H1 (cell line): ENCODE data around the gene RAI2. TPM values are rescaled to one million over a fixed set of nuclear protein-coding genes. Genes with fewer than 3 reads are reported as not detected.

Experiments
- CTCF ChIA-PET: fragments of 300-600 bp; sonication (Branson Sonifier 250); formaldehyde crosslinking; loops from one replicate; lab custom pipeline; 2021; ENCODE audit not compliant: partially characterized antibody; lab: Charles Lee
- POLR2A ChIA-PET: fragments of 300-600 bp; sonication (Branson Sonifier 250); formaldehyde crosslinking; loops from one replicate; lab custom pipeline; 2021; ENCODE audit warnings: inconsistent platforms; ENCODE audit not compliant: partially characterized antibody; lab: Charles Lee
- DNase-seq, 2 experiments: peaks; one replicate each; pipeline versions ENCODE4 v3.0.0 to v3.0.0-alpha.2; 2010 to 2022; ENCODE audit warnings: low spot score in 2 of 2, low read depth in 1 of 2, mixed read lengths in 1 of 2
- FAIRE-seq: peaks from 2 replicates; lab custom pipeline; 2011; peaks lifted over from hg19 to GRCh38; lab: Jason Lieb, UNC
- H2AFZ ChIP-seq: 2 replicates; pipeline ENCODE4 v1.8.1; 2012; ENCODE audit warnings: low read length, inconsistent platforms
- H2AK5ac ChIP-seq: 2 replicates; pipeline ENCODE4 v1.6.1; 2013; ENCODE audit warnings: low read depth, low read length
- H2BK120ac ChIP-seq: replicated peaks from 2 replicates; pipeline ENCODE3; 2013; ENCODE audit warnings: low read depth, low read length, inconsistent platforms
- H2BK12ac ChIP-seq: 2 replicates; pipeline ENCODE4 v1.6.1; 2013; ENCODE audit warnings: low read depth, low read length
- H2BK15ac ChIP-seq: 2 replicates; pipeline ENCODE4 v1.6.1; 2013; ENCODE audit warnings: low read length
- H2BK20ac ChIP-seq: 2 replicates; pipeline ENCODE4 v1.6.1; 2013; ENCODE audit warnings: low read length
- H2BK5ac ChIP-seq: 2 replicates; pipeline ENCODE4 v1.6.1; 2013; ENCODE audit warnings: low read depth, low read length
- H3K14ac ChIP-seq: 2 replicates; pipeline ENCODE4 v1.6.1; 2013; ENCODE audit warnings: inconsistent platforms; ENCODE audit not compliant: insufficient read length
- H3K18ac ChIP-seq: 2 replicates; pipeline ENCODE4 v1.6.1; 2013; ENCODE audit warnings: low read length; ENCODE audit errors: extremely low read depth
- H3K23ac ChIP-seq: 2 replicates; pipeline ENCODE4 v1.6.1; 2013; ENCODE audit warnings: inconsistent platforms; ENCODE audit not compliant: insufficient read length
- H3K23me2 ChIP-seq: 2 replicates; pipeline ENCODE4 v1.6.1; 2013; ENCODE audit warnings: low read depth, low read length
- H3K27ac ChIP-seq: 2 replicates; pipeline ENCODE4 v1.6.1; 2011; ENCODE audit warnings: low read depth, low read length, inconsistent platforms
- H3K27me3 ChIP-seq, 4 experiments: replicated peaks in 1 of 4; 1 replicate in 1 of 4; 2 replicates in 3 of 4; pipeline versions ENCODE4 v1.6.1 to v1.8.1; 2011 to 2013; ENCODE audit warnings: low read length in 3 of 4, mild to moderate bottlenecking in 3 of 4, inconsistent platforms in 2 of 4, mixed read lengths in 2 of 4, moderate library complexity in 1 of 4; ENCODE audit not compliant: control insufficient read depth in 3 of 4, insufficient read depth in 3 of 4; ENCODE audit errors: extremely low read depth in 1 of 4
- H3K36me3 ChIP-seq, 4 experiments: 2 replicates each; pipeline versions ENCODE4 v1.6.1 to v1.8.1; 2011 to 2013; ENCODE audit warnings: mild to moderate bottlenecking in 4 of 4, low read length in 3 of 4, moderate library complexity in 2 of 4, control low read depth in 1 of 4, inconsistent platforms in 1 of 4; ENCODE audit not compliant: insufficient read depth in 4 of 4, control insufficient read depth in 2 of 4
- H3K4ac ChIP-seq: replicated peaks from 2 replicates; pipeline ENCODE3; 2013; ENCODE audit warnings: low read length, low read depth, mixed read lengths, inconsistent platforms; ENCODE audit not compliant: insufficient read length
- H3K4me1 ChIP-seq, 4 experiments: replicated peaks in 1 of 4; 1 replicate in 1 of 4; 2 replicates in 3 of 4; pipeline versions ENCODE4 v1.6.1 to v1.8.1; 2011 to 2013; ENCODE audit warnings: low read length in 3 of 4, inconsistent platforms in 2 of 4, mixed read lengths in 1 of 4; ENCODE audit not compliant: insufficient read depth in 4 of 4, control insufficient read depth in 3 of 4
- H3K4me2 ChIP-seq, 2 experiments: 2 replicates each; pipeline versions ENCODE4 v1.6.1 to v1.8.1; 2011 to 2013; ENCODE audit warnings: low read depth in 2 of 2, low read length in 2 of 2, control low read depth in 1 of 2, inconsistent platforms in 1 of 2, mild to moderate bottlenecking in 1 of 2; ENCODE audit not compliant: insufficient read depth in 1 of 2
- H3K4me3 ChIP-seq, 4 experiments: fragments of 200-600, 300-600 bp in 1 of 4; sonication (generic), shearing (Covaris generic), sonication (Bioruptor Twin) in 1 of 4; 2 replicates each; pipeline versions ENCODE4 v1.5.1 to v1.8.1; 2011 to 2016; ENCODE audit warnings: low read length in 4 of 4, low read depth in 3 of 4, control low read depth in 2 of 4, inconsistent platforms in 2 of 4, mild to moderate bottlenecking in 2 of 4, mixed read lengths in 1 of 4, moderate library complexity in 1 of 4; ENCODE audit not compliant: insufficient read depth in 2 of 4; ENCODE audit errors: extremely low read depth in 1 of 4
- H3K56ac ChIP-seq: replicated peaks from 2 replicates; pipeline ENCODE3; 2013; ENCODE audit warnings: low read depth, mild to moderate bottlenecking, mixed read lengths, low read length, inconsistent platforms; ENCODE audit not compliant: insufficient read length
- H3K79me1 ChIP-seq: 2 replicates; pipeline ENCODE4 v1.6.1; 2013; ENCODE audit warnings: low read depth, low read length, control low read depth
- H3K79me2 ChIP-seq, 2 experiments: 2 replicates each; pipeline versions ENCODE4 v1.6.1 to v1.8.1; 2012 to 2013; ENCODE audit warnings: low read length in 2 of 2, mild to moderate bottlenecking in 2 of 2, inconsistent platforms in 1 of 2; ENCODE audit not compliant: insufficient read depth in 2 of 2, control insufficient read depth in 1 of 2
- H3K9ac ChIP-seq, 4 experiments: replicated peaks in 1 of 4; 1 replicate in 1 of 4; 2 replicates in 3 of 4; pipeline versions ENCODE4 v1.6.1 to v1.8.1; 2011 to 2013; ENCODE audit warnings: low read depth in 3 of 4, low read length in 3 of 4, control low read depth in 2 of 4, mild to moderate bottlenecking in 2 of 4, moderate library complexity in 2 of 4, inconsistent platforms in 1 of 4; ENCODE audit errors: extremely low read depth in 1 of 4
- H3K9me3 ChIP-seq, 2 experiments: 2 replicates each; pipeline versions ENCODE4 v1.6.1 to v1.8.1; 2012 to 2013; ENCODE audit warnings: mild to moderate bottlenecking in 2 of 2, moderate library complexity in 2 of 2, control low read depth in 1 of 2, inconsistent platforms in 1 of 2, low read depth in 1 of 2, low read length in 1 of 2, mixed read lengths in 1 of 2; ENCODE audit not compliant: insufficient read depth in 2 of 2
- H4K20me1 ChIP-seq, 2 experiments: replicated peaks in 1 of 2; 2 replicates each; pipeline versions ENCODE3 to v1.8.1; 2011 to 2013; ENCODE audit warnings: inconsistent platforms in 2 of 2, low read length in 2 of 2, mild to moderate bottlenecking in 1 of 2; ENCODE audit not compliant: insufficient read depth in 2 of 2, control insufficient read depth in 1 of 2
- H4K5ac ChIP-seq: 2 replicates; pipeline ENCODE4 v1.6.1; 2013; ENCODE audit warnings: low read length, low read depth, mixed read lengths, inconsistent platforms; ENCODE audit not compliant: insufficient read length
- H4K8ac ChIP-seq: 2 replicates; pipeline ENCODE4 v1.8.0; 2013; ENCODE audit warnings: mild to moderate bottlenecking, moderate library complexity, low read length, inconsistent platforms; ENCODE audit not compliant: insufficient read depth; ENCODE audit errors: extremely low read depth
- H4K91ac ChIP-seq: replicated peaks from 2 replicates; pipeline ENCODE3; 2013; ENCODE audit warnings: low read length, mixed read lengths, inconsistent platforms; ENCODE audit not compliant: insufficient read length
- CHD2 ChIP-seq: IDR thresholded peaks from 2 replicates; pipeline ENCODE4 v1.6.1; 2012; ENCODE audit warnings: low read length, improper control_type of control experiment
- HDAC6 ChIP-seq: IDR thresholded peaks from one replicate; pipeline ENCODE4 v1.7.1; 2012; ENCODE audit warnings: low read depth, mild to moderate bottlenecking, inconsistent platforms, low read length, moderate library complexity
- JUND ChIP-seq: IDR thresholded peaks from 2 replicates; pipeline ENCODE4 v1.6.1; 2011; ENCODE audit warnings: mild to moderate bottlenecking, improper control_type of control experiment, low read length
- KDM1A ChIP-seq: fragments of 200-600, 300-600 bp; sonication (generic); IDR thresholded peaks from 2 replicates; pipeline ENCODE4 v1.7.1; 2016; ENCODE audit warnings: mild to moderate bottlenecking, low read length, borderline replicate concordance
- PHF8 ChIP-seq: fragments of 200-600 bp; sonication (generic); conservative IDR thresholded peaks from 2 replicates; pipeline ENCODE4 v1.7.1; 2012; ENCODE audit warnings: low read depth, mild to moderate bottlenecking, inconsistent platforms, low read length, moderate library complexity
- SIRT6 ChIP-seq: IDR thresholded peaks from one replicate; pipeline ENCODE4 v1.7.1; 2012; ENCODE audit warnings: low read length, inconsistent platforms
- TAF1 ChIP-seq: IDR thresholded peaks from 2 replicates; pipeline ENCODE4 v1.6.1; 2011; ENCODE audit warnings: mild to moderate bottlenecking, low read depth, low read length
- WGBS, 2 experiments: shearing (Covaris generic) in 1 of 2; methylation state at CpG; one replicate each; pipeline versions ENCODE4 v1.1.6 to v1.1.7; 2013 to 2015; ENCODE audit warnings: low lambda C conversion rate in 2 of 2, mixed read lengths in 2 of 2, inconsistent platforms in 1 of 2, low coverage in 1 of 2, missing lambda C conversion rate in 1 of 2; ENCODE audit not compliant: insufficient replicate concordance in 2 of 2, insufficient coverage in 1 of 2, insufficient read length in 1 of 2; ENCODE audit errors: extremely low coverage in 1 of 2, missing lambda C conversion rate in 1 of 2; 5-methylcytosine and 5-hydroxymethylcytosine counted together
- polyA plus RNA-seq, 7 experiments: library from polyadenylated mRNA; depleted of rRNA in 3 of 7; stranded (reverse) in 5 of 7; unstranded in 2 of 7; fragments of >200 nt in 5 of 7; fragments of 200-250 nt in 2 of 7; gene quantifications; 1 replicate in 5 of 7; 2 replicates in 1 of 7; 4 replicates in 1 of 7; pipeline versions ENCODE4 v1.2.1 to v1.2.3, GENCODE V29; 2011 to 2013; ENCODE audit warnings: missing spikeins in 2 of 7, mixed read lengths in 2 of 7
- total RNA-seq: library from RNA; stranded (reverse); fragmentation: NEBNext Ultra II Directional; extraction: Animal tissue kit (Norgen Biotek cat#: 25700); gene quantifications from 2 replicates; pipeline ENCODE4 v1.2.1, GENCODE V29; 2021
- TF ChIP-seq, protein P1 (sequence below), 3 experiments: IDR thresholded peaks; 1 replicate in 2 of 3; 2 replicates in 1 of 3; pipeline versions ENCODE4 v1.5.1 to v1.6.1; 2011; ENCODE audit warnings: low read length in 3 of 3, mild to moderate bottlenecking in 3 of 3, inconsistent platforms in 2 of 3, low read depth in 1 of 3, moderate library complexity in 1 of 3; ENCODE audit not compliant: insufficient read depth in 1 of 3; ENCODE audit errors: control extremely low read depth in 1 of 3

RAI2 gene
- total and polyA plus RNA-seq, 2 of the 8 experiments (the other 6 are each of a cell fraction or from before 2014, with no cell fraction given): 0.60 to 2.0 TPM

- no peak overlapping the region for H3K9ac ChIP-seq
- WGBS, 2 experiments: 94% methylated on average over 10 of the region's 11 CpGs; no CpG with 5 or more reads in 1 of the 2 experiments
- H3K56ac ChIP-seq: no peak overlapping the region
- H2AFZ ChIP-seq: no peak overlapping the region
- no peak overlapping the region for H3K14ac ChIP-seq
- no peak for FAIRE-seq
- TF ChIP-seq JUND (no peak), CHD2 (no peak), HDAC6 (no peak), SIRT6 (no peak), KDM1A (no peak), PHF8 (no peak), TAF1 (no peak)
- TF ChIP-seq, protein P1, sequence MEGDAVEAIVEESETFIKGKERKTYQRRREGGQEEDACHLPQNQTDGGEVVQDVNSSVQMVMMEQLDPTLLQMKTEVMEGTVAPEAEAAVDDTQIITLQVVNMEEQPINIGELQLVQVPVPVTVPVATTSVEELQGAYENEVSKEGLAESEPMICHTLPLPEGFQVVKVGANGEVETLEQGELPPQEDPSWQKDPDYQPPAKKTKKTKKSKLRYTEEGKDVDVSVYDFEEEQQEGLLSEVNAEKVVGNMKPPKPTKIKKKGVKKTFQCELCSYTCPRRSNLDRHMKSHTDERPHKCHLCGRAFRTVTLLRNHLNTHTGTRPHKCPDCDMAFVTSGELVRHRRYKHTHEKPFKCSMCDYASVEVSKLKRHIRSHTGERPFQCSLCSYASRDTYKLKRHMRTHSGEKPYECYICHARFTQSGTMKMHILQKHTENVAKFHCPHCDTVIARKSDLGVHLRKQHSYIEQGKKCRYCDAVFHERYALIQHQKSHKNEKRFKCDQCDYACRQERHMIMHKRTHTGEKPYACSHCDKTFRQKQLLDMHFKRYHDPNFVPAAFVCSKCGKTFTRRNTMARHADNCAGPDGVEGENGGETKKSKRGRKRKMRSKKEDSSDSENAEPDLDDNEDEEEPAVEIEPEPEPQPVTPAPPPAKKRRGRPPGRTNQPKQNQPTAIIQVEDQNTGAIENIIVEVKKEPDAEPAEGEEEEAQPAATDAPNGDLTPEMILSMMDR (IDR thresholded peaks at IDR 0.05; ENCODE audit: control extremely low read depth in 1 of 3, insufficient read depth in 1 of 3, low read depth in 1 of 3, low read length in 3 of 3): no peak
- H3K23me2 ChIP-seq: no peaks in the 10 kb centered on the region
- no peak overlapping the region for H3K18ac ChIP-seq
- no peaks in the 10 kb centered on the region for H4K20me1 ChIP-seq
- no peaks in the 10 kb centered on the region for H3K27me3 ChIP-seq
- H2BK15ac ChIP-seq: no peak overlapping the region
- H4K5ac ChIP-seq: no peak overlapping the region
- no peaks in the 10 kb centered on the region for H3K36me3 ChIP-seq
- ChIA-PET POLR2A (no interaction called here), CTCF (interaction anchor here (1.2 kb wide), 1 partner anchor 21 kb away, joined by 3 read pairs; no protein-coding TSS in a partner anchor)
- H2AK5ac ChIP-seq: no peak overlapping the region
- H2BK120ac ChIP-seq: no peak overlapping the region
- no peak overlapping the region for H2BK12ac ChIP-seq
- no peak overlapping the region for H3K23ac ChIP-seq
- H3K27ac ChIP-seq: no peak overlapping the region
- H4K8ac ChIP-seq: no peak overlapping the region
- H2BK20ac ChIP-seq: no peak overlapping the region
- H3K4me2 ChIP-seq: no peak overlapping the region
- H4K91ac ChIP-seq: no peak overlapping the region
- no peaks in the 10 kb centered on the region for H3K9me3 ChIP-seq
- H3K4ac ChIP-seq: no peak overlapping the region
- H3K4me1 ChIP-seq: no peaks in the 10 kb centered on the region; a peak in 1 of 7 replicates
- no peaks in the 10 kb centered on the region for H3K79me1 ChIP-seq
- H2BK5ac ChIP-seq: no peak overlapping the region
- no peaks in the 10 kb centered on the region for H3K79me2 ChIP-seq
- H3K4me3 ChIP-seq: no peak overlapping the region
- DNase-seq: no peak
Measured at GRCh38 chrX:17818726-17819125, 42.4 kb downstream of the RAI2 start.
